Putamen (tissue), 1 donor: ENCODE data around the gene EXOC3L4.
"Not testable (repeated sequence)": the region's sequence is repeated elsewhere in the genome, so short reads cannot be mapped to it uniquely, and the experiment has no call there.

Experiments used
- DNase-seq: peaks from one replicate; pipeline ENCODE4 v3.0.0-alpha.2; 2016; ENCODE audit warnings: low spot score

Gene EXOC3L4

DNA sequence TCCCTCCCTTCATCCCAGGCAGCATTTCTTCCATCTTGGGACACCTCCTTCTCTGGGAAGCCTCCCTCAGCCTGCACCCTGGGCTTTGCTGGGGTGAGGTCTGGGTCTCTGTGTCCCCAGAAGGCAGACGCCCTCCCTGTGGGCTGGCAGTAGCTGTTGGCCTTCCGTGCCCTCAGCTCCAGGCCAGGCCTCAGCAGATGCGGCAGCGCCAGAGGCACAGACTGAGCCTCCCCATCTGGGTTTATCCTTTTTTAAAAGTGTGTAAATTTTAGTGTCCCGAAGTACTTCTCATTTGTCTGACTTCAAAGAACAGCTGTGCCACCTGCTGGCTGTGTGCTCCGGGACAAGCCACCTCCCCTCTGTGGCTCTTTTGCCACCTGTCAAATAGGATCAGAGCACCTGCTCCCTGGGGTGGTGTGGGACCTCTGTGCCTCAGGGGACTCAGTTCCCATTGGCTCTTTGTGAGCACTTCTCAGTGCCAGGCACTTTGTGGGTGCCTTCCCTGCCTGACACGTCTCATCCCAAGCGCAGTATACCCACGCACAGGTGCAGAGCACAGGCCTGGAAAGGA lies 11.1 kb downstream of the EXOC3L4 start:
- no peak for DNase-seq

DNA sequence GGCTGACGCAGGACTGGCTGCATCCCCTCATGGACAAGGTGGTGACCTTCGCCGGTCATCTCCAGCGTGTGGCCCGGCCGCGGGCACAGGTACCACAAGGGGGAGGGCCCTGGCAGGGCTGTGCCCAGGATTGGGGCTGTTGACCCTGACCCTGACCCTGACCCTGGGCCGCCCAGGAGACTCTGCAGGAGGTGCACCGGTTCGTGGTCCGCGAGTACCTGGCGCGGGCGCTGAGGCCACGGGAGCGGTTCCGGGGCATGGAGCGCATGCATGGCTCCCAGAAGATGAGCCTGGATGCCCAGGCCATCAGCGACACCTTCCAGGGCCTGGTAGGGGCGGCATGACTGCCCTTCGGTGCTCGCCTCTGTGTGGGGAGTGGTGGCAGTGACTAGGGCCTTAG lies 12.9 kb downstream of the EXOC3L4 start:
- DNase-seq = no peak

DNA sequence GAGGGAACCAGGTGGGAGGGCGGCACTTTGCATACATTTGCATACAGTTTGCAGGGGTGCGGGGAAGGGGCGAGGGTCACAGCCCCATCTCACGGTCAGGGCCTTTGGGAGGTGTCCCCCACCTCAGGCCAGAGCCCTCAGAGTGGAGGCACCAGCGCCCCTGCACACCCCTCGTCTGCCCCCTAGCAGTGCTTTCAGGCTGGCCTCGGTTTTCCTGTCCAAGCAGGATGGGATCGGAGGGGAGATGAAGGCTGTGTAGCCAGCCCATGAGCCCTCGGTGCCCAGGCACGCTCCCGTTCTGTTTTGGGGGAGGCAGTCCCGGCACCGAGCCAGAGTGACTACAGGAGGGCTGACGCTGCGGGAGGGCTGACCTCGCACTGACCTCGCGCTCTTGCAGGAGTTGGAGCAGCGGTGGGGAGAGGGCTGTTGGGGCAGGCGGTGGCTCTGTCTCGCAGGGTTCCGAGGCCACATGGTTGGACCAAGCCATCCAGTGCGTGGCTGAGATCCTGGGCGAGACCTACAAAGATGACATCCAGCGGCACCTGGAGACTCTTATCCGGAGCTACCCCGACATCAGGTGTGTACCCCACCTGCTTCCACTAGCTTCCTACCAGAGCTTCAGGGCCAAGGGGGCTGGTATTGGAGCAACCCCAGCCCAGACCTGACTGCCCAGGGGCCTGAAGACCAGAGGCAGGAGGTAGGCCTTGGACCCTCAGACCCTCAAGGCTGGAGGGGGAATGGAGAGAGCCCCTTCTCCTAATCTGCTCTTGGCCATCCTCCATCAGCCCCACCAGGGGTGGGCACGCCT lies 13.6 kb downstream of the EXOC3L4 start:
- DNase-seq = no peak

DNA sequence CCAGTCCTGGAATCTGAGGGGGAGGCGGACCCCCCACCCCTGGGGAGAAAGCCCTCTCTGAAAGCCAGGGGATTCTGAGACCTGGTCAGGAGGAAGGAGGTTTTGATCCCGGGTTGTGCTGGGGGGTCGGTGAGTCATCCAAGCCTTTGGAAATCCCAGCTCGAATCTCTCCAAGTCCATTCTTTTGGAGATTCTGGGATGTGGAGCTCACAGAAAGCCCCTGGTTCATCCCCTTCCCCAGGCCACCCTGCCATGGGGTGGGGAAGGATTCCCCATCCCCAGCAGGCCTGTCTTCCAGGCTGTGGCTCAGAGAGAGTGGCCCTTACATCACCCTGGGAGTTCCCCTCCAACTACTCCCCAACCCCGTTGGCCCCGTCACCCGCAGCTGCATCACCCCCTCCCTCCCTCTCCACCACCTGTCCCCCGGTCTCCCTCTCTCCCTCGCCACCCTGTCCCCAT lies 14.3 kb downstream of the EXOC3L4 start:
- DNase-seq = no peak

DNA sequence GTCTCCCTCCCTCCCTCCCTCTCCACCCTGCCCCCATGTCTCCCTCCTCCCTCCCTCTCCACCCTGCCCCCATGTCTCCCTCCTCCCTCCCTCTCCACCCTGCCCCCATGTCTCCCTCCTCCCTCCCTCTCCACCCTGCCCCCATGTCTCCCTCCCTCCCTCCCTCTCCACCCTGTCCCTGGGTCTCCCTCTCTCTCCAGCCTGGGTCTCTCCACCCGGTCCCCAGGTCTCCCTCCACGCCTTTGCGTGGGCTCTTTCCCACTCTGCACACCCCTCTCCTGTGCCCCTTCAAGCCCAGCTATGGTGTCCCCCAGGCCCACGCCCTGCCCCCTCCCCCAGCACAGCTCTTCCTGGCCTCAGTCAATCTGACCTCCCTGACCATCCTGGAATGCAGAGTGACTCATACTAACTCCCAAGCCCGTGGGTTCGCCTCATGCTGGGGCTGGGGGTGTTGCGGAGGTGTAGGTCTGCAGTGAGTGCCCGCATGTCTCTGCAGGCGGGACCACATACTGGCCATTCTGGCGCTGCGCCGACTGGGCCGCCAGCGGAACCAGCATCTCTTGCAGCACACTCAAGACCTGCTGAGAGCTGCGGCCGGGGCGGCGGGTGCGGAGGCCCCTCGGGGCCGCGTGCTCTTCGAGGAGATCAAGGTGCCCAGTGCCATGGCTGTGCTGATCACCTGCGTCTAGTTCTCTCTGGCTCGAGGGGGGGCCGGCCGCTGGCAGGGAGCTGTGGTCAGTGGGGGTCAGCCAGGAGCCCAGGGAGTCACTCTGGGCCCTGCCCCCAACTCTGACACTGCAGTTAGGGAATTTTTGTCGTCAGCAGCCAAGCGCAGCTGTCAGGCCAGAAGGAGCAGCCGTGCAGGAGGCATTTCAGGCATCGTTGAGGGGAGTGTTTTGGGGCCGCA lies 15.3 kb downstream of the EXOC3L4 start:
- DNase-seq = no peak

DNA sequence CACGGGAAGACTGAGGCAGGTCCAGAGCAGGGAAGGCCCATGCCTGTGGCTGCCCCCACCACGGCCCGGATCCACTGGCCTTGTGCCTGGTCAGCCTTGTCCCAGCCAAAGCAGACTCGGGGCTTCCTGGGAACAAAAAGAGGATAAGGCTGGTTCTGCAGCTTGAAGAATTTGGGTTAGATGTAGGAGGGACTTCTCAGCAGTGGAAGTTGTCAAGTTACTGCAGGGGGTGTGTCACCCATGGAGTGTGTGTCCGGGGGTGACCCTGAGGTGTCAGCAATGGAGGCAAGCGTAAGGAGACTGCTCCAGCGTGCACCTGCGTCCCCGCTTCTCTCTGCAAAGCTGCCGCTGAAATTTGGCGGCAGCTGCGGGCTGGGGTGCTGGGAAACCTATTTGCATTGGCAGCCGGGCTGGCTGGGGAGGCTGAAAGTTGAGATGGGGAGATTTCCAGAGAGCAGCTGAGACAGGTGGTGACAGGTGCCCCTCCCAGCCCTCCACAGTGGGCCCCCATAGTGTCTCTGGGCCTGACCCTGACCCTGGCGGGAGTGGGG lies 16.2 kb downstream of the EXOC3L4 start:
- no peak for DNase-seq

DNA sequence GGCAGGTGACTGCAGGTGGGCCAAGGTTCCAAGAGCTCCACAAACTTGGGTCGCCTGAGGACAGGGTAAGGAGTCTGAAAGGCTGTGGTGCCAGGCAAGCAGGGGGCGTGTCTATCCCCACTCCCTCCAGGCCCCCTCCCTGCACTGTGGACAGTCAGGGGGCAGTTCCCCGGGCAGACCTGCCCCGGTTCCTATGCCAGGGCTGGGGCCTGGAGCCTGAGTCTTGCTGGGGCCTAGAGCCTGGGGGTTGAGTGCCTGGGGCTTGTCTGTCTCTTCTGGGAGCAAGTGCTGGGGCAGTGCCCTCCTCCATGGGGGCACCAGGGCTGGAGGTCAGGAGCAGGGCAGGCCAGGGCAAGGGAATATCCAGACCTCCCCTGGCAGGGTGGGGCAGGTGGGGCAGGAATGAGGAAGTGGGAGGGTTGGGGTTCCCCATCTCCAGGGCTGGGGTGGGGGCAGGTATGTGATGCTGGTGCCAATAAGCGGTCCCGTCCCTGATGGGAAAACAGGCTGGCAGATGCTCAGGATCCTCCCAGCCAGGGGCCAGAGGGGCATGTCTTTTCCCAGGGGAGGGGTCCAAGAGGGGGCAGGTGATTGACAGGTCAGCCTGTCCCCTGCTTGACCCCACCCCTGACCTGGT lies 16.8 kb downstream of the EXOC3L4 start:
- DNase-seq = no peak

DNA sequence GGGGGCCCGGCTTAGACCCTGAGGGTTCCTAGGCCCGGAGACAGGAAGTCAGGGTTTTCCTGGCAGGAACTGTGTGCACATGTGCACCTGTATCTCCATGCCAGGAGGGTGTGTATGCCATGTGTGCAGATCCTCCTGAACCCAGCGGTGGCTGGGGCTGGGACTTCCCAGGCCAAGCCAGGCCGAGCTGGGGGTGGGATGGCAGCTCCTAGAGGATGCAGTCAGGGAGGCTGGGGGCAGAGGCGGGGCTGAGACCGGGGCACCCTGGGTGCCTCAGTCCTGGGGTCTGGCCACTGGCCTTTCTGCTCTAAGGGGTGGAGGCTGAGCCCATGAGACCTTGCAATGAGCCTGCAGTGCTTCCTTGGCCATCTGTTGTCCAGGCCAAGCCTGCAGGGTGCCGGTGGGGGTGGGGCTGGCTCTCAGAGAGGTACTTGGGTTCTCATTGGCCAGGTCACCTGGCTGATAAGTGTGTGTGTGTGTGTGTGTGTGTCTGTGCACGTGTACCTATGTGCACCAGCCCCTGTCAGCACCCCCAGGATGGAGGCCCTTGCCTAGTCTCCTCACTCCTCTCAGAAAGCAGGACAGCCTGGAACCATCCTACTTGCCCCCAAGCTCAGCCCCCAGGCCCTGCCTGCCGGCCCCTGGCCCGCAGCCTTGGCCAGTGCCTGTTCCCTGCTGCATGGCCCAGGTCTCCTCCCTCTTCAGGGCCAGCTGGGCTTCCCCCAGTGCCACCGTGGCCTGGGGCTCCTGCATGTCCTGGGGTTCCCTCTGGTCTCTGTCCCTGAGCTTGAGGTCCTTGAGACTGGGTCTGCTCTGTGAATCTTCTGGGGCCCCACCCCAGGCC lies 18.1 kb downstream of the EXOC3L4 start:
- no peak for DNase-seq

DNA sequence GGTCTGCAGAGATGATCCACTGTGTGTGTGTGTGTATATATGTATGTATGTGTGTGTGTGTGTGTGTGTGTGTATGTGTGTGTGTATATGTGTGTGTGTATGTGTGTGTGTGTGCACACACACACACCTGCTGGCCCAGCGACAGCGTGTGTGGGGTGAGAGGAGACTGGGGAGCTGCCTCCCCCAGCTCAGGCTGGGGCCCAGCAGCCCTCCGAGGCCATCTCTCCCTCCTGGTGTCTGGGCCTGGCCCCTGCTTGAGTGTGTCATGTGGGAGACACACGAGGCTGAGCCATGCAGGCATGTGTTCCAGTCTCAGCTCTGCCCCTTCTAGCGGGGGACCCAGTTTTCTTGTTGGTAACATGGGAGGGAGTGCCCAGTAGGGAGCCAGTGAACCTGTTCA lies 18.8 kb downstream of the EXOC3L4 start:
- DNase-seq = no peak

DNA sequence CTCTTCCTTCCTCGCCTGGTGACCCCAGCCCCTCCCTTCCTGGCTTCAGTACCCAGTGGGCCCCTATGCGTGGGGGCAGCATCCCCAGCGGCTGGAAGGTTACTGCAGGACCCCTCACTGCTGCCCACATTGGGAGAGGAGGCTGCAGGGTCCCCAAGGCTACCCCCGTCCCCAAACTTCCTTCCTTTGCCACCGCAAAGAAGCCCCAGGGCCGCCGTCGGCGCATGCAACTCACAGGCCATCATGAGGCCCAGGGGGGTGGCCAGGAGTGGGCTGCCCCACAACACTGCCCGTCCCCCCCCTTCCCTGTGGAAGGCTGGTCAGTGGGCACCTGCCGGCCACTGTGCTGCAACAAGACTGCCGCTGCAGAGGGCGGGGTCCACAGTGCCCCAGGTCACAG lies 19.2 kb downstream of the EXOC3L4 start:
- no peak for DNase-seq

DNA sequence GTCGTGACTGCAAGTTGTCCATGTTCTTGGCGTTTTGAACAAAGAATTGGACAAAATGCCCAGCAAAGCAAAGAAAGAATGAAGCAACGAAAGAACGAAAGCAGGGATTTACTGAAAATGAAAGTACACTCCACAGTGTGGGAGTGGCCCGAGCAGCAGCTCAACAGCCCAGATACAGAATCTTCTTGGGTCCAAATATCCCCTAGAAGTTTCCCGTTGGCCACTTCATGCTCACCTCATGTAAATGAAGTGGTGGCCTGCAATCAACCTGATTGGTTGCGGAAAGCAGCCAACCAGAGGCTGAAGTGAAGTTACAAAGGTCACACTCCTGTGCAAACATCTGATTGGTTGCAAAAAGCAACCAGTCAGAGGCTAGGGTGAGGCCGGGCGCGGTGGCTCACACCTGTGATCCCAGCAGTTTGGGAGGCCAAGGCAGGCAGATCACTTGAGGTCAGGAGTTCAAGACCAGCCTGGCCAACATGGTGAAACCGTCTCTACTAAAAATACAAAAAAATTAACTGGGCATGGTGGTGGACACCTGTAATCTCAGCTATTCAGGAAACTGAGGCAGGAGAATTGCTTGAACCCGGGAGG lies 20.7 kb downstream of the EXOC3L4 start:
- not testable (repeated sequence) for DNase-seq

DNA sequence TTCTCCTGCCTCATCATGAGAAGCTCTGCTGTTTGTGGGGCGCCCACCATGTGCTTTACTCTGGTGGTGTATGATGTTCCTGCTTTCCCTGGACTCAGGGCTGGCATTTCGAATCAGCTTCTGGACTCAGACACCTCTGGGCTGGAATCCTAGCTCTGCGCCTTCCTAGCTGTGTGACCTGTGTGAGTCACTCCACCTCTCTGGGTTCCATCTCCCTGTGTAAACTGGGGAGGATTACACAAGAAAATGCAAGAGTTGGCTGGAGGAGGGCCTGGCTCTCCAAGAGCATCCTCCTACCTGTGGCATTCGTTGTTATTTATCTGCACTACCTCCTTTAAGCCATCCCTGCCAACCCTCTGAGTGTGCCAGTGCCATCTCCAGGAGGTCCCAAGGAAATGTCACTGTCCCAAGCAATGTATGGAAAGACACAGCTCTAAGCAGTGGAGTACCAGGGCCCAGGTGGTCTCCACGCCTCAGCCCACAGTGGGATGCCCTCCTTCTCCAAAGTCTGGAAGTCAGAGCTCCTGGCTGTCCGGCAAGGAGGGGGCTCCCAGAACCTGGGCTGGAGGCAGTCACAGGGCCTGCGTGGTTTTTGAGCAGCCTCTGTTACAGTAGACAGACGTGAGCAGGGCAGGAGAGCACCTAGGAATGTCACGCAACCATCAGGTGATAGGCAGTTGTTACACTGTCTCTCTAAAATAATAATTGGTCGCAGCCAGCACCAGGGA lies 21.5 kb downstream of the EXOC3L4 start:
- no peak for DNase-seq

DNA sequence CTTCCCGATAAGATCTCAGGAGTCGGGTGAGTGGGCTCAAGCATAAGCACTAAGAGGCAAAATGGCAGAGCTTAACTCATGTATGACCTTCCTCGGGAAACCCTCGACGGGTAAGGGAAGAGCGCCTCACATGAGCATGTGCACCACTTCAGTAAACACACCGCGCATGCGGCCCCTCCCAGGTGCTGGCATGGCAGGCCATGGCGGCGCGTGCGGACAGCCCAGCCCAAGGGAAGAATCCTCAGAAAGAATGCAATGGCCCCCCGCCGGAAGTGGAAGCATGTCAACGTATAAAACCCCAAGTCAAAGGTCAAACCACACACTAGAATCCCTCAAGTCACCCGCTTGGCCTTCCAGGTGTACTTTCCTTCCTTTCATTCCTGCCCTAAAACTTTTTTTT lies 22.1 kb downstream of the EXOC3L4 start:
- DNase-seq = no peak

DNA sequence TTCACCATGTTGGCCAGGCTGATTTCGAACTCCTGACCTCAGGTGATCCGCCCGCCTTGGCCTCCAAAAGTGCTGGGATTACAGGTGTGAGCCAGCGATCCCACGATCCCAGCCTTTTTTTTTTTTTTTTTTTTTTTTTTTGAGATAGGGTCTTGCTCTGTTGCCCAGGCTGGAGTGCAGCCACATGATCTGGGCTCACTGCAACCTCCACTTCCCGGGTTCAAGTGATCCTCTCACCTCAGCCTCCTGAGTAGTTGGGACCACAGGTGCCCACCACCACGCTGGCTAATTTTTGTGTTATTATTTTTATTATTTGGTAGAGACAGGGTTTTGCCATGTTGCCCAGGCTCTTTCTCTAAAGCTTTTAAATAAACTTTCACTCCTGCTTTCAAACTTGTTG lies 23.0 kb downstream of the EXOC3L4 start:
- DNase-seq = not testable (repeated sequence)

DNA sequence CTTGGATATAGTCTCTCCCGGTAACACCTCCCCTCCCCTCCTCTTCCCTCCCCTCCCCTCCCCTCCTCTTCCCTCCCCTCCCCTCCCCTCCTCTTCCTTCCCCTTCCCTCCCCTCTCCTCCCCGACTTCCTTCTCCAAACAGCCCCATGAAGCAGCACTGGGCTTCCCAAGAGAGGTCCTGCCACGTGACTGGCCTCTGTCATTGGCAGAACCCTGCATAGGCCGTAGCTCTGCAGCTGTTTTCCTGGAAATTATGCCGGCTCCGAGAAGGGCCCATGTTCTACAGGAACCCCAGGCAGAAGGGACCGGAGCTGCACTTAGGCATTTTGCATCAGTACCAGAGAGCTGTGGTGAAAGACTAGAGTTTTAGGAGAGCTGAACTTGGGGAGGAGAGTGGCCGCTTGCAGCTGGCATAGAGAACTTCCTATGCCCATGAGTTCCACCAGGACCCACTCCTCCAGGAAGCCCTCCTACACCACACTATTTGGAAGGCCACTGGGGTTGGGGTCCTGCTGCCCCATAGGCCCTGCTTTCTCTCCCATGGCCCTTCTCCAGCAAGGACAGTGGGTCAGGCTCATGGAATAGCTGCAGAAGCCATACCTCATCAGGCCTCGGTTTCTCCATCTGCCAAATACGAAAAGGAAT lies 23.6 kb downstream of the EXOC3L4 start:
- no peak for DNase-seq

DNA sequence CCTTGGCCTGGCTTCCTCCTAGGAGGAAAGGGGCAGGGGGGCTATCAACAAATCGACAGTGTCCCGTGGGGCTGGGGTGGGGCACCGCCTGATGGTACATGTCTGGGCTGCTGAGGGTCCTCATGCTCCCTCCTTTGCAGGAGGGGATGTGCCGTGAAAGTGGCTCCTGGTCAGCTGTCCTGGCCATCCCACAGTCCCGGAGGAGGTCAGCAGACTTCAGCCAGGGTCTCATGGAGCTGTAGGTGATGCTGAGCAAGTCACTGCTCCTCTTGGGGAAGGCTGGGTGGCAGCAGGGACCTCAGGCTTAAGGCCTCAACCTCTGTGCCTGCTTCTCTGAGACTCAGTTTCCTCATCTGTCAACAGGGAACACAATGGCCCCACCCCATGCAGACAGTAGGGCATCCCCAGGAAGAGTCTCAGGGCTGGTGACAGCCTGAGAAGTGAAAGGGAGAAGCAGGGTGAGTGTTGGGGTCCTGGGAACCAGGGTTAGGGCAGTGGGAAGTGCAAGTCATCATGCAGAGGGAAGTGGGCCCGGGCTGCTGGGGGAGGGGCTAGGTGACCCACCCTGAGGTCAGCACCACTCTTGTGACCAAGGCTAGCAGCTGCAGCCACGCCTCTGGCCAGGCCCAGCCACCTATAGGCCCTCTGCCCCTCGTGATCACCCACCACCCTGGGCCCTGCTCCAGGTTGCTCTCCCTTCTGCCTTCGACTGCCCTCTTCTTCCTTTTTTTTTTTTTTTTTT lies 24.3 kb downstream of the EXOC3L4 start:
- no peak for DNase-seq

DNA sequence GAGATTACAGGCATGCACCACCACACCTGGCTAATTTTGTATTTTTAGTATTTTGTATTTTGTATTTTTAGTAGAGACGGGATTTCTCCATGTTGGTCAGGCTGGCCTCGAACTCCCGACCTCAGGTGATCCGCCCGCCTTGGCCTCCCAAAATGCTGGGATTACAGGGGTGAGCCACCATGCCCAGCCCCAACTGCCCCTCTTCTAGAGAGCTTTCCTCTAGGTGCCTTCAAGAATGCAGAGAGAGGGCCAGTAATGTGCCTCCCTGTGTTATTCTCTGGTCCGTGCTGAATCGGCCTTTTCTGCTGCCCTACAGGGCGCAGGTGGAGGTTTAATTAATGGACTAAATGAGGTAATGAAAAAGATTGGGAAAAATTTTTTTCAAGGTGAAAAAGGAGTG lies 25.0 kb downstream of the EXOC3L4 start:
- DNase-seq = not testable (repeated sequence)

DNA sequence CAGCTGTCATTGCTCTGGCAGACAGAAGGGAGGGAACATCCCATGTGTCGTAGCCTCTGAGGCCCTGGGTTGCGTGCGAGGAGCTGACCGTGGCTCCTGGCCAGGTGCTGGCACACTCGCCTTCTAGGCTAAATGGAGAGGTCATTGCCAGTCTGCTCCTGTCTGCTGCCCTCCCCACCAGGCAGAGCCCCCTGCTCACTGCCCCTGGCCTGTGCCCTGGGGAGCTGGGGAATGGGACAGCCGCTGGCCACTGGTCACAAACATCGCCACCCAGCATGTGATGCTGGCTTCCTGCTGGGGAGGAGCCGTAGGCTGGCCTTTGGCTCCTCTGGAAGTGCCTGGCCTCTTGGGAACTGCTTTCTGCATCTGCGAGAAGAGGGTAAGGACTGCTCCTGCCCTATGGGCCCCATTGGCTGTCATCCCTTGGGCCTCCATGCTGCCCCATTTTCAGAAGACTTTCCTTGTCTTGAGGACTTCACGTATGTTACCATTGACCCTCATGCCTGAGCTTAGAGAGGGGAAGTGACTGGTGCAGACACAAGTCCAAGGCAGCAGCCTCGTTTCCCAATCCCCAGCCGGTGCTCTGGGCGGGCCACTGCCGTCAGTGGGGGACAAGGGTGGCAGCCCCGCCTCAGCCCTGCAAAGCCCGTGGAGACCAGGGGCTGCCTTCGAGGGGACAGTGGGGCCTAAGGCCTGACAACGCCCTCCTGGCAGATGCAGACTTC lies 26.8 kb downstream of the EXOC3L4 start:
- DNase-seq = no peak
